Mesenchymal stem cell (in vitro differentiated cells and primary cell): ENCODE data around the gene SF3A2.

Source experiments
- DNase-seq: peaks from one replicate; pipeline ENCODE4 v3.0.0-alpha.2; 2013
- H2AFZ ChIP-seq: one replicate; pipeline ENCODE4 v1.6.1; 2013; ENCODE audit warnings: low read depth, mild to moderate bottlenecking, control low read depth, inconsistent platforms, low read length, moderate library complexity
- H2AK5ac ChIP-seq: 2 replicates; pipeline ENCODE4 v1.6.1; 2013; ENCODE audit warnings: low read length, moderate library complexity, mild to moderate bottlenecking, inconsistent platforms; ENCODE audit not compliant: severe bottlenecking
- H2BK120ac ChIP-seq: one replicate; pipeline ENCODE4 v1.6.1; 2013; ENCODE audit warnings: low read depth, mild to moderate bottlenecking, inconsistent platforms, low read length, moderate library complexity
- H2BK12ac ChIP-seq, 2 experiments: one replicate each; pipeline ENCODE4 v1.6.1; 2013; ENCODE audit warnings: inconsistent platforms in 2 of 2, low read length in 2 of 2, mild to moderate bottlenecking in 2 of 2, moderate library complexity in 2 of 2, control low read depth in 1 of 2
- H2BK15ac ChIP-seq: one replicate; pipeline ENCODE4 v1.6.1; 2013; ENCODE audit warnings: mild to moderate bottlenecking, low read depth, inconsistent platforms; ENCODE audit not compliant: poor library complexity, severe bottlenecking
- H2BK5ac ChIP-seq: 2 replicates; pipeline ENCODE4 v1.6.1; 2013; ENCODE audit warnings: low read depth, mild to moderate bottlenecking, low read length, control low read depth, inconsistent platforms; ENCODE audit not compliant: poor library complexity, severe bottlenecking
- H3K14ac ChIP-seq, 2 experiments: one replicate each; pipeline ENCODE4 v1.6.1; 2013; ENCODE audit warnings: inconsistent platforms in 2 of 2, low read length in 2 of 2, control low read depth in 1 of 2, mild to moderate bottlenecking in 1 of 2, moderate library complexity in 1 of 2
- H3K18ac ChIP-seq, 2 experiments: one replicate each; pipeline ENCODE4 v1.6.1; 2013; ENCODE audit warnings: inconsistent platforms in 2 of 2, low read length in 2 of 2, control low read depth in 1 of 2, low read depth in 1 of 2, mild to moderate bottlenecking in 1 of 2
- H3K23ac ChIP-seq, 2 experiments: one replicate each; pipeline ENCODE4 v1.6.1; 2013; ENCODE audit warnings: inconsistent platforms in 2 of 2, low read length in 2 of 2, mild to moderate bottlenecking in 2 of 2, moderate library complexity in 2 of 2, control low read depth in 1 of 2
- H3K27ac ChIP-seq: 2 replicates; pipeline ENCODE4 v1.5.1; 2013; ENCODE audit warnings: mild to moderate bottlenecking, moderate library complexity, low read length, control low read depth, inconsistent platforms; ENCODE audit not compliant: poor library complexity, severe bottlenecking
- H3K27me3 ChIP-seq, 2 experiments: 2 replicates each; pipeline versions ENCODE4 v1.6.1 to v1.7.0; 2013; ENCODE audit warnings: low read length in 2 of 2, mild to moderate bottlenecking in 2 of 2, moderate library complexity in 2 of 2, control low read depth in 1 of 2, inconsistent platforms in 1 of 2; ENCODE audit not compliant: control insufficient read depth in 1 of 2, insufficient read depth in 1 of 2
- H3K36me3 ChIP-seq, 2 experiments: 2 replicates each; pipeline versions ENCODE4 v1.6.1 to v1.7.0; 2013; ENCODE audit warnings: low read length in 2 of 2, control low read depth in 1 of 2, inconsistent platforms in 1 of 2, low read depth in 1 of 2, mild to moderate bottlenecking in 1 of 2; ENCODE audit not compliant: insufficient read depth in 2 of 2, control insufficient read depth in 1 of 2
- H3K4ac ChIP-seq, 2 experiments: one replicate each; pipeline ENCODE4 v1.6.1; 2013; ENCODE audit warnings: inconsistent platforms in 2 of 2, low read length in 2 of 2, mild to moderate bottlenecking in 2 of 2, moderate library complexity in 2 of 2, control low read depth in 1 of 2, low read depth in 1 of 2
- H3K4me1 ChIP-seq: 2 replicates; pipeline ENCODE4 v1.6.1; 2013; ENCODE audit warnings: low read depth, low read length, control low read depth; ENCODE audit not compliant: control insufficient read depth, insufficient read depth
- H3K4me2 ChIP-seq: 2 replicates; pipeline ENCODE4 v1.6.1; 2013; ENCODE audit warnings: low read length, mild to moderate bottlenecking, inconsistent platforms; ENCODE audit not compliant: poor library complexity, severe bottlenecking
- H3K4me3 ChIP-seq, 2 experiments: 2 replicates each; pipeline versions ENCODE4 v1.5.1 to v1.7.0; 2013; ENCODE audit warnings: low read length in 2 of 2, mild to moderate bottlenecking in 2 of 2, control low read depth in 1 of 2, low read depth in 1 of 2; ENCODE audit not compliant: insufficient read depth in 1 of 2
- H3K79me1 ChIP-seq: replicated peaks from 2 replicates; pipeline ENCODE4 v1.6.1; 2013; ENCODE audit warnings: mild to moderate bottlenecking, control low read depth, low read length, inconsistent platforms; ENCODE audit not compliant: poor library complexity, severe bottlenecking
- H3K9ac ChIP-seq: 2 replicates; pipeline ENCODE4 v1.7.0; 2013; ENCODE audit warnings: mild to moderate bottlenecking, low read length, moderate library complexity
- H3K9me3 ChIP-seq: 2 replicates; pipeline ENCODE4 v1.7.0; 2013; ENCODE audit warnings: mild to moderate bottlenecking, low read length; ENCODE audit not compliant: control insufficient read depth
- H4K8ac ChIP-seq: one replicate; pipeline ENCODE4 v1.6.1; 2013; ENCODE audit warnings: inconsistent platforms, mild to moderate bottlenecking, low read length, moderate library complexity
- H4K91ac ChIP-seq: one replicate; pipeline ENCODE4 v1.6.1; 2013; ENCODE audit warnings: mild to moderate bottlenecking, low read length, inconsistent platforms
- WGBS: methylation state at CpG from one replicate; pipeline ENCODE4 v1.1.7; 2013; ENCODE audit warnings: mixed read lengths; 5-methylcytosine and 5-hydroxymethylcytosine counted together

The SF3A2 gene

DNA sequence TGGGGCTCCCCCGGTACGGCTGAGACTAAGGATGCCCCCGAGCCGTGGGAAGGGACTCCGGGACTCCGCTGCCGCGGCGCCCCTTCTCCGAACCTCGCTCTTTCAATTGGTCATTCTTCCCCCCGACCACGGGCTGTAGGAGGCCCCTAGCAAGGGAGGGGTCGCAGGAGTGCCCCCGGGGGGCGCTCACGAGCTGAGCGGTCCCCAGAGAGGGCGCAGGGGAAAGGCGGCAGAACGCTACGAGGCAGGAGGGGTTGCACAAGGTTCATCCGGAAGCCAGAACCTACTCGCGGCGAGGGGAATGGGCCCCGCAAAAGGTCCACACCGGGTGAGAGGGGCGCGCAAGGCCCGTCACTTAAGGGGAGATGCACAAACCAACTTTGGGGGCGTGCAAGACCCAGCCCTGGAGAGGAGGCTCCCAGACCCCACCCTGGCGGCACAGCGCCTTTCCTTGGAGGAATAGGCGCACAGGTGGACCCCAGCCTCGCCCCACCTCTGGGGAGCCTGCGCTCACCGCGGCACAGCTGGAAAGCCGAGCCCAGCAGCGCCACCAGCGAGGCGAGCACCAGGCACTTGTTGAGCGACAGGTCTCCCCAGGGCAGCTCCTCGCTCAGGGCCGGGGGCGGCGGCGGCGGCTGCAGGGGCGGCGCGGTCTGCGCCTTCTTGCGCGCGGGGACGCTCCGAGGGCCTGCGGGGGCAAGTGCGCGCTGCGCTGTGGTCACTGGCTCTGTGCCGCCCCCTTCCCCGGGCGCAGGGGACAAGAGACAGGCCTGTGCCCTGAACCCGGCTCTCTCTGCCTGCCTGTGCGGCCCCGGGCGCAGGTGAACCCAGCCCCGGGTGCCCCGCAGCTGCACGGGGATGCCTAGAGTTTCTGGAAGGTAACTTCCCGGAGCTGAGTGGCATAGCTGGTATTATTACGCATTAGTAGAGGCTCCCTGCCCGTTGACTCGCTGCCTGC is 16.8 kb downstream of the SF3A2 start:
- H3K9me3 ChIP-seq = no peaks in the 10 kb centered on the region
- peak overlapping the region; percentile 18 to 24 for H3K4me3 ChIP-seq
- H3K4me2 ChIP-seq = peak overlapping the region; percentile 64
- H2BK5ac ChIP-seq = no peak overlapping the region
- H3K4me1 ChIP-seq = peaks cover 18% of the 10 kb centered on the region
- peaks cover 9 to 43% of the 10 kb centered on the region in 2 experiments for H3K36me3 ChIP-seq
- peaks cover 6% of the 10 kb centered on the region for H3K79me1 ChIP-seq
- H3K27ac ChIP-seq = no peak overlapping the region
- peak overlapping the region in 1 of 2 experiments; percentile 14 for H3K18ac ChIP-seq
- H2BK120ac ChIP-seq = no peak overlapping the region
- peak overlapping the region; percentile 29 for H4K8ac ChIP-seq
- no peak overlapping the region for H2AK5ac ChIP-seq
- H2BK12ac ChIP-seq = no peak overlapping the region
- no peak overlapping the region for H4K91ac ChIP-seq
- 7% methylated on average over 68 of the region's 77 CpGs for WGBS
- DNase-seq = no peak
- H3K4ac ChIP-seq = no peak overlapping the region
- no peak overlapping the region for H2BK15ac ChIP-seq
- peak overlapping the region in 1 of 2 experiments; percentile 75 for H3K23ac ChIP-seq
- peaks cover 10 to 48% of the 10 kb centered on the region in 2 experiments for H3K27me3 ChIP-seq
- H2AFZ ChIP-seq = peak overlapping the region; percentile 1
- H3K14ac ChIP-seq = peak overlapping the region in 1 of 2 experiments; percentile 44
- no peak overlapping the region for H3K9ac ChIP-seq

DNA sequence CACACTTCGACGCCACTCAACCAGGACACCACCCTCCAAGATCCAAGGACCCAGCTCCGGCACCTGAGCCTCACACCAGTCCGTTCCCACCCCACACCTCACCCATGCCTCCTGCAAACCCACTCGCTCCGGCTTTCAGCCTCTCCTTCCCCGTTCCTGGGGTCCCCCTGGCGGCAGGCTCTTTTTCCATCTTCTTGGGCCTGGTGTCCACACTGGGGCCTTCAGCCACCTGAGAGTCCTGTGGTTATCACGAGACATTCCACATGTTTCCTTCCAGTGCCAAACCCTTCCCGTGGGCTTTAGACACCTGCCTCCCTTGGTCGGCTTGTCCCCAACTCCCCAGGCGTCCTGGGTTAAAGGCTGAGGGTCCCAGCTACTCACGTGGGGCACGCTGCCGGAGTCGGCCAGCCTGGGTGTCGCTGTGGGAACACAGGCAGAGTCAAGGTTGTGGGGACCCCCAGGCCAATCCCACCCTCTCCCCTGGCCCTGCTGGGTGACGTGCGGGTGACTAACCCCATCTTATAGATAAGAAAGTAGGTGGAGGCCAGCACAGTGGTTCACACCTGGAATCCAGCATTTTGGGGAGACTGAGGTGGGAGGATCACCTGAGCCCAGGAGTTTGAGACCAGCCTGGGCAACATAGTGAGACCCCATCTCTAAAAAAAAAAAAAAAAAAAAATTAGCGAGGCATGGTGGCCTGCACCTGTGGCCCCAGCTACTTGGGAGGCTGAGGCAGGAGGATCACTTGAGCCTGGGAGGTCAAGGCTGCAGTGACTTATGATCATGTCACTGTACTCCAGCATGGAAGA is 17.6 kb downstream of the SF3A2 start:
- Histone ChIP-seq H3K9ac (no peak overlapping the region), H4K91ac (no peak overlapping the region), H2AK5ac (no peak overlapping the region), H3K14ac (no peak overlapping the region), H3K4me3 (no peak overlapping the region), H3K79me1 (peaks cover 3% of the 10 kb centered on the region), H3K23ac (no peak overlapping the region), H3K4me2 (peak overlapping the region; percentile 64), H3K4me1 (peaks cover 18% of the 10 kb centered on the region), H3K36me3 (peaks cover under 1 to 34% of the 10 kb centered on the region in 2 experiments), H2AFZ (no peak overlapping the region), H2BK12ac (no peak overlapping the region), H3K27ac (no peak overlapping the region), H3K27me3 (peaks cover 10 to 48% of the 10 kb centered on the region in 2 experiments), H2BK120ac (no peak overlapping the region), H2BK5ac (no peak overlapping the region), H4K8ac (no peak overlapping the region), H3K4ac (peak overlapping the region in 1 of 2 experiments; percentile 27), H2BK15ac (no peak overlapping the region), H3K9me3 (no peaks in the 10 kb centered on the region), H3K18ac (no peak overlapping the region)
- DNase-seq = peak; percentile 70
- 39% methylated on average over 14 of the region's 20 CpGs for WGBS

DNA sequence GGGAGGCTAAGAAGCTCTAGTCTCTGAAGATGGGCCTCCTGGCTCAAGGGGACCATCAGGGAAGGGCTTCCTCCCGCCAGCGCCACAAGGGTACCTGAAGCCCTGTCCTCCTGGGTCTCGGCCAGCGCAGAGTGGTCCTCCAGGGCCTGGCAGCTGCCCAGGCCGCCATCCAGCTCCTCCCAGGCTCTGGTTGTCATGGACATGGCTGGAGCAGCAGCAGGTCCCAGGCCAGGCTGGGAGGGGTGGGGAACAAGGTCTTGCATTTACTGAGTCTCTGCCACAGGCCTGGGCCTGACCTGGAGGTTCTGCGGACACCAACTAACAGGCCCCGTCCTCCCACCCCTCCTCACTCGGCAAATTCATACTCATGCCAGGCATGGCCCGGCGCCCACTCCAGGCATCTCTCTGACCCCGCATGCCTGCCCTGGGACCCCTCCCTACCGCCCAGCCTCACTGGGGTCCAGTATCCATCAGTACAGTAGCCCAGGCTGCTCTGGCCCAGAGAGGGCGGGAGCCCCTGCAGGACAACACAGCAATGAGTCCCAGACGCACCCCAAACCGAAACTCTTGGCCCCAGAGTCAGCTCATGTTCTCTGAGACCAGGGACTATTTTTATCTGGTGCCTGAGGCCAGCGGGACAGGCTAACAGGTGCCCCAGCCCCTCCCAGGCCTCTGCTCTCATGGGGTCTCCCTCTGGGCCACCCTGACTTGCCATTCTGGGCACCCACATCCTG is 18.7 kb downstream of the SF3A2 start:
- no peak overlapping the region for H2AK5ac ChIP-seq
- H3K4me1 ChIP-seq = peaks cover 19% of the 10 kb centered on the region
- H2BK120ac ChIP-seq = no peak overlapping the region
- H3K36me3 ChIP-seq = peaks cover 0 to 24% of the 10 kb centered on the region in 2 experiments
- H3K27ac ChIP-seq = no peak overlapping the region
- no peak overlapping the region for H3K14ac ChIP-seq
- H2BK5ac ChIP-seq = no peak overlapping the region
- H3K18ac ChIP-seq = no peak overlapping the region
- no peak overlapping the region for H2BK12ac ChIP-seq
- peaks cover 10 to 42% of the 10 kb centered on the region in 2 experiments for H3K27me3 ChIP-seq
- no peak overlapping the region for H3K4me3 ChIP-seq
- H3K4ac ChIP-seq = no peak overlapping the region
- H4K8ac ChIP-seq = no peak overlapping the region
- H4K91ac ChIP-seq = no peak overlapping the region
- no peak overlapping the region for H2BK15ac ChIP-seq
- DNase-seq = no peak
- WGBS = 90% methylated on average over 16 of the region's 16 CpGs
- H2AFZ ChIP-seq = no peak overlapping the region
- no peak overlapping the region for H3K4me2 ChIP-seq
- no peaks in the 10 kb centered on the region for H3K9me3 ChIP-seq
- no peak overlapping the region for H3K23ac ChIP-seq
- H3K9ac ChIP-seq = no peak overlapping the region
- H3K79me1 ChIP-seq = peaks cover 2% of the 10 kb centered on the region
